Parathyroid adenoma (tissue), 2 donors: ENCODE measurements around the gene ZNF70.

ENCODE experiments used
- H2AFZ ChIP-seq: fragments of 300-600 bp; sonication (generic); one replicate; pipeline ENCODE4 v1.7.0; 2017; ENCODE audit warnings: antibody characterized with exemption, mild to moderate bottlenecking
- H3K27ac ChIP-seq: fragments of 300-600 bp; sonication (generic); one replicate; pipeline ENCODE4 v1.7.0; 2017
- H3K27me3 ChIP-seq: fragments of 300-600 bp; sonication (generic); one replicate; pipeline ENCODE4 v1.7.0; 2017; ENCODE audit warnings: low read length; ENCODE audit not compliant: control insufficient read depth, insufficient read depth
- H3K36me3 ChIP-seq: fragments of 300-600 bp; sonication (generic); one replicate; pipeline ENCODE4 v1.7.0; 2017; ENCODE audit warnings: low read length; ENCODE audit not compliant: control insufficient read depth, insufficient read depth
- H3K4me1 ChIP-seq: fragments of 300-600 bp; sonication (generic); one replicate; pipeline ENCODE4 v1.7.0; 2017; ENCODE audit warnings: control low read depth
- H3K4me2 ChIP-seq: fragments of 300-600 bp; sonication (generic); one replicate; pipeline ENCODE4 v1.7.0; 2017; ENCODE audit warnings: low read length
- H3K4me3 ChIP-seq: fragments of 300-600 bp; sonication (generic); one replicate; pipeline ENCODE4 v1.7.0; 2017; ENCODE audit warnings: low read depth, low read length
- H3K79me2 ChIP-seq: fragments of 300-600 bp; sonication (generic); one replicate; pipeline ENCODE4 v1.7.0; 2017; ENCODE audit warnings: control low read depth
- H3K9ac ChIP-seq: fragments of 300-600 bp; sonication (generic); one replicate; pipeline ENCODE4 v1.7.0; 2017; ENCODE audit warnings: mild to moderate bottlenecking
- H3K9me3 ChIP-seq: fragments of 300-600 bp; sonication (generic); one replicate; pipeline ENCODE4 v1.7.0; 2017; ENCODE audit warnings: low read length; ENCODE audit not compliant: control insufficient read depth
- CTCF ChIP-seq: fragments of 300-600 bp; sonication (generic); IDR thresholded peaks from one replicate; pipeline ENCODE4 v1.7.0; 2017; ENCODE audit warnings: antibody characterized with exemption, mild to moderate bottlenecking
- donor health status: primary hyperparathyroidism.

The ZNF70 gene

GRCh38 chr22:23704062-23704461 is 46.9 kb downstream of the ZNF70 start:
- no peak overlapping the region for H3K9ac ChIP-seq
- H2AFZ ChIP-seq, result no peak overlapping the region
- no peaks in the 10 kb centered on the region for H3K27me3 ChIP-seq
- H3K27ac ChIP-seq, result no peak overlapping the region
- no peaks in the 10 kb centered on the region for H3K9me3 ChIP-seq
- H3K4me2 ChIP-seq, result peak overlapping the region; percentile 55
- H3K36me3 ChIP-seq, result no peaks in the 10 kb centered on the region
- H3K79me2 ChIP-seq, result no peaks in the 10 kb centered on the region
- peaks cover 24% of the 10 kb centered on the region for H3K4me1 ChIP-seq
- no peak for TF ChIP-seq CTCF
- H3K4me3 ChIP-seq, result peak overlapping the region; percentile 32

GRCh38 chr22:23700706-23701105 is 50.2 kb downstream of the ZNF70 start:
- H3K9ac ChIP-seq, result no peak overlapping the region
- H2AFZ ChIP-seq, result no peak overlapping the region
- peaks cover 8% of the 10 kb centered on the region for H3K79me2 ChIP-seq
- peak overlapping the region; percentile 40 for H3K4me2 ChIP-seq
- no peaks in the 10 kb centered on the region for H3K27me3 ChIP-seq
- TF ChIP-seq CTCF, result no peak
- H3K36me3 ChIP-seq, result no peaks in the 10 kb centered on the region
- peaks cover 24% of the 10 kb centered on the region for H3K4me1 ChIP-seq
- H3K9me3 ChIP-seq, result no peaks in the 10 kb centered on the region
- peak overlapping the region; percentile 11 for H3K4me3 ChIP-seq
- peak overlapping the region; percentile 72 for H3K27ac ChIP-seq

GRCh38 chr22:23698673-23699235 is 52.2 kb downstream of the ZNF70 start:
- H3K27ac ChIP-seq, result no peak overlapping the region
- H2AFZ ChIP-seq, result no peak overlapping the region
- H3K4me1 ChIP-seq, result peaks cover 17% of the 10 kb centered on the region
- no peak for TF ChIP-seq CTCF
- no peaks in the 10 kb centered on the region for H3K9me3 ChIP-seq
- no peak overlapping the region for H3K9ac ChIP-seq
- peaks cover 10% of the 10 kb centered on the region for H3K79me2 ChIP-seq
- no peaks in the 10 kb centered on the region for H3K36me3 ChIP-seq
- no peak overlapping the region for H3K4me3 ChIP-seq
- no peaks in the 10 kb centered on the region for H3K27me3 ChIP-seq
- no peak overlapping the region for H3K4me2 ChIP-seq

- Histone ChIP-seq H3K9me3 (no peaks in the 10 kb centered on the region), H3K36me3 (no peaks in the 10 kb centered on the region), H3K4me1 (peaks cover 17% of the 10 kb centered on the region), H3K4me2 (no peak overlapping the region), H3K9ac (no peak overlapping the region), H3K27ac (no peak overlapping the region), H2AFZ (no peak overlapping the region), H3K27me3 (no peaks in the 10 kb centered on the region), H3K79me2 (peaks cover 10% of the 10 kb centered on the region), H3K4me3 (no peak overlapping the region)
- TF ChIP-seq CTCF, result no peak
These were observed 52.8 kb downstream of the ZNF70 start for GRCh38 chr22:23698094-23698493.
